Head of caudate nucleus (tissue), 42 donors: ENCODE measurements around the gene COX6A2.
"Not testable (repeated sequence)": the region's sequence is repeated elsewhere in the genome, so short reads cannot be mapped to it uniquely, and the experiment has no call there.

Experiments
- DNase-seq, 42 donors: peaks; one replicate each; pipeline versions ENCODE4 v3.0.0 to v3.0.0-alpha.2; 2020 to 2021; ENCODE audit warnings: mixed read lengths in 7 of 42
- intact Hi-C: fragments of 100-400 bp; cut with DNase I; formaldehyde crosslinking; loops from one replicate; pipeline ENCODE4 v1.15.0; 2022

COX6A2 gene

DNA sequence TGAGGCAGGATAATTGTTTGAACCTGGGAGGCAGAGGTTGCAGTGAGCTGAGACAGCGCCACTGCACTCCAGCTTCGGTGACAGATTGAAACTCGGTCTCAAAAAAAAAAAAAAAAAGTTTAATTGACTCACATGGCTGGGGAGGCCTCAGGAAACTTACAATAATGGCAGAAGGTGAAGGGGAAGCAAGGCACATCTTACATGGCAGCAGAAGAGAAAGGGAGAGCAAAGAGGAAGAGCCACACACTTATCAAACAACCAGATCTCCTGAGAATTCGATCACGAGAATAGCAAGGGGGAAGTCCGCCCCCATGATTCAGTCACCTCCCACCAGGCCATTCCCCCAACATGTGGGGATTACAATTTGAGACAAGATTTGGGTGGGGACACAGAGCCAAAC is 17.8 kb upstream of the COX6A2 start:
- intact Hi-C loops: loop anchor here (10.0 kb wide), 1 partner anchor 261 kb away; the partner anchor contains the start of gene FUS

DNA sequence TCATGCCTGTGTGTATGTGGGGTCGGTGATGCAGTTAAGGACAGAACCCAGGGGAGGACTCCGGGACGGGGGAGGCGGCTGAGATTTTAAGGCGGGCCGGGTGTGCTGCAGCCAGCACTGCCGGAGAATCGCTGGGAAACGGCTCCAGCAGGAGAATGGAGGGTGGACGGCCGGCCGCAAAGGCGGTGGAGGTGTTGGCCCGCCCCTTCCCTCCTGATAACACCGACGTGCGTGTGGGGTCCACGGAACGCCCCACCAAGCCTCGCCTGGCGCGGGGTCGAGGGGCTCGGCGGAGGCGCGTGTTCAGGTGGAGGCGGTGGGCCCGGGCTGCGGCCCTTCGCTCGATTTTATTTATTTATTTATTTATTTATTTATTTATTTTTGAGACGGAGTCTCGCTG is 13.8 kb upstream of the COX6A2 start:
- DNase-seq: peak in 2 of 42 donors; percentile 31 to 45
- intact Hi-C loops: loop anchor here (5.0 to 10.0 kb wide), 2 partner anchors 257 to 455 kb away; partner anchors contain the start of genes FUS and HSD3B7

More for the DNA sequence above, 17.8 kb upstream of the COX6A2 start:
- DNase-seq: peak in 1 of 42 donors; percentile 9

DNA sequence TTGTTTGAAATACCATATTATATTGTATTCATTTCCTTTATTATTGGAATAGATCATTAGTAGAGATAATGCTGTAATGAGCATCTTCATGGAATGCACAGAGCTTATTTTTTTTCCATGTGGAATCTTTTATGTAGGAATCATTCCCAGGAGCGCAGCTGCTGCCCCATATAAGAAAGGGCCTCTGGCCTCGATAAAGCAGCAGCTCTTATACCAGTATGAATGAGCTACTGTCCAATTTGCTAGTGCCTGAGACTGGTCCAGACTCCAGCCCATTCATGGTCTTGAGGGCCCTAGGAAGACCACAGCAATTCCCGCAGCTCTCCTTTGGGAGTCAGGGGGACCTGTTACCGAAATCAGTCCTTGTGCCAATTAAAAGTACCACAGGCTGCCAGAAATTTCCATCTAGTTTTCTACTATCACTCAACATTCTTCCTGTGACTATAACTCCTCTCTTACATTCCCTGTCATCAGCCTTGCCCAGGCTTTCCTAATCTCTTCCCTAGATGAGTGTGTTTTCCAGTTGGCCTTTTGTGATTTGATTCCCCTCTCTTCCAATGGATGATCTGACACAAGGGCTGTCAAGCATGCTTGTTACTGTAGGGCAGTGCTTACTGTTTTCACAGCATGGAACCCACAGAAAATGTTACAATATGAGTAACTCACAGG is 12.5 kb upstream of the COX6A2 start:
- intact Hi-C loops: loop anchor here (5.0 to 10.0 kb wide), 2 partner anchors 256 to 453 kb away; partner anchors contain the start of genes FUS and HSD3B7
- peak in 5 of 42 donors; percentile 8 to 44 (median 28) for DNase-seq

DNA sequence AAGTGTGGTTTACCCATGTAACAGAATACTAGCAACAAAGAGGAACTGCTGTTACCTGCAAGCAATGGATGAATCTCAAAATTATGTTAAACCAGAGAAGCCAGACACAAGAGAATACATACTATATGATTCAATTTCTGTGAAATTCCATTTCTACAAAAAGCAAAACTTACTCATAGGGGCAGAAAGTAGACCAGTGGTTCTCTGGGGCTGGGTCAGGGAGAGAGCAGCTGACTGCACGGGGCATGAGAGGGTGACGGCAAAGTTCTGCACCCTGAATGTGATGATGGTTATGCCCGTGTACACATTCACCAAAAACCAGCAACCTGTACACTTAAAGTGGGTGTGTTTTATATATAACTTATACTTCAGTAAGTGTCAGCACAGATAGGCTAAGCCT is 11.4 kb upstream of the COX6A2 start:
- peak in 1 of 42 donors; percentile 22 for DNase-seq
- intact Hi-C loops: no loop called here

DNA sequence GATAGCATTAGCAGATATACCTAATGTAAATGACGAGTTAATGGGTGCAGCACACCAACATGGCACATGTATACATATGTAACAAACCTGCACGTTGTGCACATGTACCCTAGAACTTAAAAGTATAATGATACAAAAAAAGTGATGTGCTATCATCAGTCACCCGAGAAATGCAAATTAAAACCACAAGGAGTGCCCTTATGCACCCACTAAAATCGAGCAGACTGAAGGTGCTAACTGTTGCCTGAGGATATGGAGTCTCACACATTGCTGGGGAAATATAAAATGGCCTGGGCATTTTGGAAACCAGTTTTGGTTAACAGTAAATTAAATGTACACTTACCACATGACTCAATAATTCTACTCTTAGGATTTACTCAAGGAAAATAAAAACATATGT is 10.9 kb upstream of the COX6A2 start:
- DNase-seq, intact Hi-C loops: not testable (repeated sequence)

DNA sequence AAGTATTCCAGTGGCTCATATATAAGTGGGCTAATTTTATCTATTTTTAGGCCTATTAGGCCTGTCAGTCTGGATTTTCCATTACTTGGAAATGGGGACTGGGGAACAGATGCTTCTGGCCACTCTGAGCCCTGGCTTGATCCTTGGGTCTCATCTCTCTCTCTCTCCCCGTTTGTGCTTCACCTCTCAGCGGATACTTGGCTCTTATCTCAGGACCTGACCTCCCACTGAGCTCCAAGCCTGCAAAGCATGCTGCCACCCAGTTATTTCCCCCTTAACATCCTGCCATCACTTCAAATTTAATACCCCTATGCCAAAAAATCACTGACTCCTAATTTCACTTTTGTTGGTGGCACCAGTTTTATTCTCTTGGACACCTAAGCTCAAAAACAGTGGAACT is 10.3 kb upstream of the COX6A2 start:
- DNase-seq: no peak
- intact Hi-C loops: no loop called here

DNA sequence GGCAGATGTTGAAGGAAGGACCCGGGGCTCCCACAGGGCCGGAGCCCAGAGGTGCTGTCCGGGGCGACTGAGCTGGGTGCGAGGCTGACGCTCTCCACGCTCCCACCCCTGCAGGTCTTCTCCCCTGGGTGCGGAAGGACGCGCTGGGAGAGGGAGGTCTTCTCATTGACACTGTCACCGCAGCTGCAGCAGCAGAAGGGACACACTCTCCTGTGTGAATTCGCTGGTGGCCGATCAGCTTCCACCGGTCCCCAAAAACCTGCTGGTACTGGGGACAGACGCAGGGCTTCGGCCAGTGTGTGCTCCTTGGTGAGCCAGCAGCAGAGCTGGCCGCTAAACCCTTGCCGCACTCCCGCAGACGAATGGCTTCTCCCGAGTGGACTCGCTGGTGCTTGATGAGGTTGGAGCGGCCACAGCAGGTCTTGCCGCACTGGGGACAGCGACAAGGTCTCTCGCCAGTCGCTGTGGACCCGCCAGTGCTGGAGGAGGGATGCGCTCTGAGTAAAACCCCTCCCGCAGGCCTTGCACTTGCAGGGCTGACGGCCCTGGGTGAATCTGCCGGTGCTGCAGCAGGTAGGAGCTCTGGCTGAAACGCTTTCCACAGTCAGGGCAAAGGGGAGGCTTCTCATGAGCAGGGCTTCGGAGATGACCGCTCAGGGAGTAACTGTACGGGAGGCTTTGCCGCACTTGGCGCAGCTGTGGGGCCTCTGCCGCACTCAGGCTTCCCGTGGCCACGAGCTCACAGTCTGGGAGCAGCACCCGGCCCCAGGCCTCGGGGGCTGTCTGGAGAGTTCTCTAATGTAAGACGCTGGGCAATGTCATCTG is 8.3 kb upstream of the COX6A2 start:
- intact Hi-C loops: no loop called here
- peak in 1 of 42 donors; percentile 21 for DNase-seq

DNA sequence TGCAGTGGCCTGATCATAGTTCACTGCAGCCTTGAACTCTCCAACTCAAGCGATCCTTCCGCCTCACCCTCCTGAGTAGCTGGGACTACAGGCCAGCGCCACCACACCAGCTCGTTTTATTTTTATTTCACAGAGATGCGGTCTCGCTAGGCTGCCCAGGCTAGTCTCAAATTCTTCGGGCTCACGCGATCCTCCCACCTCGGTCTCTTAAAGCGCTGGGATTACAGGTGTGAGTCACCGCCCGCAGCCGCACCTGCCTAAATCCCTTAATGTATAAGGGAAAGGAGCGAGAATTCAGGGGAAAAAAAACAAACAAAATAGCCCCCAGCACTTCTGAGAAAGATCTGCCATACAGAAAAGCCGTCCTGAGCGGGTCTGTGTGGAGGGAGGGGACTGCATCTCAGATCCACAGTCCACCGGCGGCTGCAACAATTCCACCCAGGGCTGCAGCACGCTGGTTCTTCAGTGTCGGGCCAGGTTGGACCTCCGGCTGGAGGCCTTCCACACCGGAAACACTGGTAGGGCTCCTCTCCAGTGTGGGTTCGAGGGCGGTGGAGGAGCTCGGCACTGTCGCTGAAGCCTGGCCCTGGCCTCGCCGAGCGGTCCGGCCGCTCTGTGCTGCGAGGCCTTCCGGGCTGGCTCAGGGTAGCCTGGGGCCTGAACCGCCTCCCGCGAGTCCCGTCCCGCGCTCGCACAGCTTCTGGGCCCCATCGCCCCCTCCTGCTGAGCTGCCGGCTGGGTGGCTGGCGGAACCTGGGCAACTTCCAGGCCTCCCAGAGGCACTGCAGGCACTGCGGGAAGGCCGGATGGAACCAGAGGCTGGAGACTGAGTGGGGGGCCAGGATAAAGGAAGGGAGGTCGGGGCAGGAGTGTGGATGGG is 7.4 kb upstream of the COX6A2 start:
- intact Hi-C loops: no loop called here

DNA sequence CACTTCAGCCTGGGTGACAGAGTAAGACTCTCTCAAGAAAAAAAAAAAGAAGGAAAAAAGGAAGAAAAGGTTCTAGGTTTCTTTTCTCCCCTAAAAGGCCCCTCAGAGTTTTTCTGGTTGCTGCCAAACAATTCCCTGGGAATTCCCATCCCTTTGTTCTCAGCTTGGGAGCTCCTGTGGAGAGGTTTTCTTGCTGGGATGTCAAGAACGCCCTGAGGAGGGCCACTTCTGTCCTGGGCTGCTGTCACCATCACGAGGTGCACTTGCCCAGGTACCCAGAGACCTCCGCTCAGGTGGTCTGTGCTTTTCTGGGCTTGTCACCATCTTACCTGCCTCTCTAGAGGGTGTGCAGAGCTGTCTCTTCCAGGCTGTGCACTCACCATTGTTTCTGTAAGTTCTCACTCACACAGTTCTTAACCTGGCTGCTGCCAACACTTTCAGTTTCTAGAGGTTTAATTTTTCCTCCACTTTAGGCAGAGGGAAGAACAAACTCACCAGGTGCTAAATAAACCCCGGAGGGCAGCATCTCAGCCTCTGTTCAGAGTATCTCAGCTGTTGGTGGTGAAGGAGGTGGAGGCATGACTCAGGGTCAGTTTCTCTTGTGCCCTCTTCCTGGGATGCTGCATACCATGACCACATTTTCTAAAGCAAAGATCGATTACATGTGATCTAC is 2.4 kb upstream of the COX6A2 start:
- DNase-seq: peak in 1 of 42 donors; percentile 18
- intact Hi-C loops: no loop called here

More for the DNA sequence above, 7.4 kb upstream of the COX6A2 start:
- peak in 2 of 42 donors; percentile 19 to 22 for DNase-seq

DNA sequence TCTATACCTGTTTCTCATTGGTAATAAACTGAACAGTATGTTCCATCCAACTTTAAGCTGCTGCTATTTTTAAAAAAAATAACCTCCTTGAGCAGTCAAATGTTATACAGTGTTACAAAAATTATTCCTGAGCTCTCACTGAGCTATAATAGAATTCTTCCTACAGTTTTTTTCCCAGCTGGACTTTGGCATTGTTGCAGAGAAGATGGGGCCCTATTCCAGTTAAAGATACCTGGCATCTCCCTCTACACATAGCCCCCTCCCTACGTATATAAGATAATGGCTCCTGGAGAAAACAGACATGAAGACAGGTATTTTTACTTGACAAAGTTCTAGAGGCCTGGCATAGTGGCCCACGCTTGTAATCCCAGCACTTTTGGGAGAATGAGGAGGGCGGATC is 1.6 kb upstream of the COX6A2 start:
- peak in 1 of 42 donors; percentile 5 for DNase-seq
- intact Hi-C loops: no loop called here

DNA sequence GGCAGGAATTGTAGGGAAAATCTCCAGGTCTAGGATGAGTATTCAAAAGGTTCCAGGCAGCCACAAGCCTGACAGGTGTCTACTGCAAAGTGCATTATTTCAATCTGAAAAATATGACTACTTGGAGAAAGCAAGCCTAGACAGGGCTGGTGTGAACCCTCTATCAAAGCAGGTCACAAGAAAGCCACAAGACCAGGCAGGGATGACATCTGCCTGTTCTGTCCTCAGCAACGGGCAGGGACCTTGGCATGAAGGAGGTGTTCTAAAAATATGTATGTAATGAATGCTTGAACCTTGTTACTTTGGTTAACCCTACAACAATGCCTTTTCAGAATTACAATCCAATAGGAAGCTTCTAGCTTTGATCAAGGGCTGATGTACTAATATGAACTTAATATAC is 1.2 kb upstream of the COX6A2 start:
- intact Hi-C loops: no loop called here

DNA sequence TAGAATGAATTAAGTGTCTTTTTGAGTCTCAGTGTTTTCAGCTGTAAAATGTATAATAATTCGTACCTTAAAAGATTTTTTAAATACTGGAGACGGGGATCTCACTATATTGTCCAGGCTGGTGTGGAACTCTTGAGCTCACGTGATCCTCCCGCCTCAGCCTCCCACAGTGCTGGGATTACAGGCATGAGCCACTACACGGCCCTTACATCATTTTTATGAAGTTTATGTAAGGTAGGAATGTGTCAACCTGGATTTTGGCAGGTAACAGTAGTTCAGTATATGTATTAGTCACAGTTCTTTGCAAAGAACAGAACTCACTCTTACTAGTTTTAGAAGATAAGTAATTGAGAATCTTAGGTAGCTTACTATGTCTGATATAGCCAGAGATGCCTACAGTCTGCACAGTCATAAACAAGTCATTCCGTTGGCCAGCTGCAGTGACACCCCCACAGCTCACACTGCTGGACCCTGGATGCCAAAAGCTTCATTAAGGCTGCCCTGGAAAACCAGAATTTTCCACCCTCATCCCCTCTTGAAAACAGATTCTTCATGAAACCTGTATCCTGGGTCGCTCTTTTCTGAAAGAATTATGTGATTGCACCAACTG is 583 bp upstream of the COX6A2 start:
- peak in 5 of 42 donors; percentile 25 to 53 (median 37) for DNase-seq

More for the DNA sequence above, 1.2 kb upstream of the COX6A2 start:
- peak in 1 of 42 donors; percentile 30 for DNase-seq

DNA sequence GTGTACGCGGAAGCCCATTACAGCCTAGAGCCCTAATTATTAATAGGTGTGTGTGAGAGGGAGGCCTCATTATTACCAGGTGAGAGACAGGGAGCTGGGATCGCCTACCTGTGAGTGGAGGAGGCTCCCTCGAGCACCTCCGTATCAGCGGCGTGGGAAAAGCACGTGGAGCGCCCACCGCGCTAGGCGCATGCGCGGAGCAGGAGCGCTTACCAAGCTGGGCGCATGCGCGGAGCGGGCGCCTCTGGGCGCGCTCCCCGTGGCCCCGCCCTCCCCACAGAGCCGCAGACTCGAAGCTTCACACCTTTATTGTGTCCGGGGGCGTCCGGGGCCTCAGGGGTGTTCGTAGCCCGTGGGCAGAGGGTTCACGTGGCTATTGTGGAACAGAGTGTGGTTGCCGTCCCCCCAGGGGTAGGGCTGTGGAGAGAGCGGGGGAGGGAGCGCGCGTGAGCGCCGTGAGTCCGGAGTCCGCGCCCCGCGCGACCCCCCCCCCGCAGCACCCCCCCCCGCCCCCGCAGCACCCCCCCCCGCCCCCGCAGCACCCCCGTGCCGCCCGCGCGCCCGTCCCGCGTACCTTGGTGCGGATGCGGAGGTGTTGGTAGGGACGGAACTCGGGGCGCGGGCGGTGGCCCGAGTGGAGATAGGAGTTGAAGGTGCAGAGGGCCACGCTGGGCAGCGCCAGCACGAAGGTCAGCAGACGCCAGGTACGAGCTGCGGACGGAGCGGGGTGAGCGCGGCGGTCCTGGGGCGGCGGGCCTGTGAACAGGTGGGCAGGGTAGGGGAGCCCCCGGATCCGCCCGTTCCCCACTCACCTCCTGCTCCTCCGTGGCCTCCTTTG is 500 bp downstream of the COX6A2 start:
- intact Hi-C loops: no loop called here
- DNase-seq: peak; percentile 20 to 84 (median 68)

More for the DNA sequence above, 583 bp upstream of the COX6A2 start:
- intact Hi-C loops: no loop called here

DNA sequence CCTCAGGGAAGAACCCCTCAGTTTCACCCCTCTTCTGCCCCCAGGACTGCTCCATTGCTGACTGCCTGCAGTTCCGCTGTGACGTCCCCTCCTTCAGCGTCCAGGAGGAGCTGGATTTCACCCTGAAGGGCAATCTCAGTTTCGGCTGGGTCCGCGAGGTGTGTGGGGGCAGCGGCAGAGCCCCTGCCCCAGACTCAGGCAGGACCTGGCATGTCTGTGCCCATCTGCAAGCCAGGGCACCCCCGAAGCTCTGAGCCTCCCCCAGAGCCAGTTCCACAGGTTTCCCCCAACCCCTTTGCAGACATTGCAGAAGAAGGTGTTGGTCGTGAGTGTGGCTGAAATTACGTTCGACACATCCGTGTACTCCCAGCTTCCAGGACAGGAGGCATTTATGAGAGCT is 4.4 kb downstream of the COX6A2 start:
- peak in 2 of 42 donors; percentile 8 to 19 for DNase-seq
- intact Hi-C loops: no loop called here

DNA sequence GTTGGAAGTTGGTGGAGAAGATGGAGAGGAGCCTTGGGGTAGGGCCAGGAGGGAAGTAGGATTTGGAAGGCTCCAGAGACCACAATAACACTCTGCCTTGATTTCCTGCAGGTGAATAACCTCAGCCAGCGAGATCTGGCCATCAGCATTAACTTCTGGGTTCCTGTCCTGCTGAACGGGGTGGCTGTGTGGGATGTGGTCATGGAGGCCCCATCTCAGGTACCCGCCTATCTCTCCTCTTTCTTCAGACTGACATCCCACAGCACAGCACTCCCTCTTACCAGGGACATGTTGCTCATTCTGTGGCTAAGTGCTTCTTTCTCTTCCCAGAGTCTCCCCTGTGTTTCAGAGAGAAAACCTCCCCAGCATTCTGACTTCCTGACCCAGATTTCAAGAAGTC is 4.9 kb downstream of the COX6A2 start:
- intact Hi-C loops: no loop called here
- peak in 1 of 42 donors; percentile 5 for DNase-seq

DNA sequence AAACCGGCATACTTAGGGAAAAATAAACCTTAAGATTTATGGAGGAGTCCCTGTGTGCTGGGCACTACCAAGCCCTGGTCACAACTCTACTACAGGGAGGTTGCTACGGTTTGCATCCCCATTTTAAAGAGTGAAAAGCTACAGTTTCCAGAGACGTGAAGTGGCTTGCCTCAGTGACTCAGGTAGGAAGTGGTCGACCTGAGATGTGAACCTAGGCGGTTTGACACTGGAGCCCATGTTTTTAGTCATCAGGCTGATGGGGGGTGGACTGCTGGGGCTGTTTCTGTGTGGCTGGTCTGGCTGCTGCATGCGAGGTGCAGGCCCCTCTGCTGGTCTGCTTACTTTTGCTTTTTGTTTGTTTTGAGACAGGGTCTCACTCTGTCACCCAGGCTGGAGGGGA is 6.6 kb downstream of the COX6A2 start:
- intact Hi-C loops: no loop called here
- DNase-seq: no peak

DNA sequence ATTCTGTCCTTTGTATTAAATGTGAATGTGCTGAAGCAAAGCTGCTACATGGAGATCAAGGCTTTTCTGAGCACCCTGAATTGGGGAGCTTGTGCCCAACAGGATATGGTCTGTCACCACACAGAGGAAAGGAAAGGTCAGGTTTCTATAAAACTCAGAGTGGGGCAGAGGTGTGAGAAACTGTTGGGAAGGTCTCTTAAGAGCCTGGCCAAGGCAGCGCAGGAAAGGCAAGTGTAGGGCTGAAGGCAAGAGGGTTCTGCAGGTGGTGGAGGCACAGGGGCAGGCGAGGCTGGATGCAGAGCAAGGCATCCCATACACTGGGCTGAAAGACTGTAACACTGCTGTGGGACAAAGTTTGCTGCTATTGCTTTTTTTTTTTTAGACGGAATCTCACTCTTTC is 8.1 kb downstream of the COX6A2 start:
- intact Hi-C loops: no loop called here
- peak in 1 of 42 donors; percentile 9 for DNase-seq
